Transverse colon (tissue), 4 donors: ENCODE results near the gene CYP4A11. TPM values are rescaled to one million over a fixed set of nuclear protein-coding genes. Genes with fewer than 3 reads are reported as not detected.

Experiments
- small RNA-seq, 4 donors: library from RNA; depleted of rRNA; stranded (forward); fragments of <200 nt; gene quantifications; one replicate each; pipeline ENCODE3, GENCODE V24; 2016
- total RNA-seq, 4 donors: library from RNA; depleted of rRNA; stranded (reverse); fragments of >200 nt; gene quantifications; one replicate each; pipeline ENCODE4 v1.1.0, GENCODE V29; 2016

Gene CYP4A11
- total RNA-seq, 4 donors from 2014 or later: not detected

Small RNA genes within 50 kb of the gene (small RNA-seq; reads per million reads assigned to genes)
- 0 reads per million in 4 donors for gene CYP4A26P

Other genes with a start within 250 kb of the CYP4A11 start
- gene EFCAB14, start 222.4 kb downstream of the CYP4A11 start, total RNA-seq: 100 to 1,000 TPM in 2 of 4 donors, 10 to 100 TPM in 2; 48.2 to 119 (median 85.4) TPM
- gene CYP4B1, start 142.4 kb downstream of the CYP4A11 start, total RNA-seq: 10 to 100 TPM in 3 of 4 donors, 1 to 10 TPM in 1; 2.4 to 77.8 (median 25.2) TPM
- under 1 TPM in 2 of 4 donors, not detected in 2; 0.79 to 0.96 TPM for gene CYP4X1, start 82.2 kb upstream of the CYP4A11 start, total RNA-seq
- 1 to 10 TPM in 1 of 4 donors, under 1 TPM in 1, not detected in 2; 1.00 to 1.9 TPM for gene CYP4Z1, start 125.8 kb upstream of the CYP4A11 start, total RNA-seq
- gene CYP4A22, start 196.0 kb upstream of the CYP4A11 start, total RNA-seq: not detected
- gene PDZK1IP1, start 248.6 kb upstream of the CYP4A11 start, total RNA-seq: 100 to 1,000 TPM in 2 of 4 donors, 10 to 100 TPM in 2; 16.5 to 228 (median 148) TPM